ENCODE data around the gene KCNT2.

The KCNT2 gene

DNA sequence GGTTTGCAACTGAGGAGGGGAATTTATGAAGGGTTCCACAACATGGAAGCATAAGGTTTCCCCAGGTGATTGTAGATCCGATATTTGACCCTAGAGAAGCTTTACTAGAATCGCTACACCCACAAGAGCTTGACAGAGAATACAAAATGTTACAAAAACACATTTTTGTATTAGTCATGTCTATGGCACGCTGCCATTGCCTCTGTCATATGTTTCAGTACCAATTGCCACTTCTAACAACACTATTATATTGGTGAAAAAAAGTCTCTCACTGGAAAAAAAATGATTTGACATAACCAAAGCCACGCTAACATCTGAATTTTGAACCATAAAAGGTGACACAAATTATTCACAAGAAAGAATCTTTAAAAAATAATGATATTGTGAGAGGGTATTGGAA, 214.5 kb downstream of the KCNT2 start:
- no peak for DNase-seq (ENCODE audit: low spot score)

DNA sequence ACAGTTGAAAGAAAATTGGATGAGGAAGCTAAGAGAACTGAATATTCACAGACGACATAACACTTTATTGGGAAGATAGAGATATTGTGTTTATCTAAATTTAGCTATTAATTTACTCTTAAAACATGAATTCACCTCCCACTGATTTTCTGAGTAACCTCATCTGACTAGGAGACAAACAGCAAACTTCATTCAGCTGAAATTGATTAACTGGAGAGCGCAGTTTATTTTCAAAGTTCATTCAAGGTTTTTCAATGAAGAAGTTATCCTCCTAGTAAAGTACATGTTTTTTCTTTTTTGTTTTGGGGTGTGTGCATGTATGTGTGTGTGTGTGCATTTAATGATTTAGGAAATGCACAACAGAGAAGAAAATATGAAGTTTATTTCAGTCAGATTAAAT, 215.0 kb downstream of the KCNT2 start:
- DNase-seq (ENCODE audit: low spot score) = no peak

DNA sequence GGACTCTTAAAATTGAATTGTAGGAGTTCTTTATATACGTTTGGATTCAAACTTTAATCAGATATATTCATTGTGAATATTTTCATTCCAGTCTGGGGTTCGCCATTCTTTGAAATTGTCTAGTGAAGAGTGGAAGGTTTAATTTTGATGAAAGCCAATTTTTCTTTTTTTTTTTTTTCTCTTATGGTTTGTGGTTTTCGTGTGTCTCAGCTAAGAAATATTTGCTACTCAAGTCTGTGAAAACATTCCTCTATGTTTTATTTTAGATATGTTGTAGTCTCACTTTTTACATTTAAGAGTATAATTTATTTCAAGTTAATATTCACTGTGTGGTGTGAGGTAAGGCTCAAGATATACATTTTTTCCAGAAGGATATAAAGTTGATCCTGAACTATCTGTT, 220.5 kb downstream of the KCNT2 start:
- no peak for DNase-seq (ENCODE audit: low spot score)

DNA sequence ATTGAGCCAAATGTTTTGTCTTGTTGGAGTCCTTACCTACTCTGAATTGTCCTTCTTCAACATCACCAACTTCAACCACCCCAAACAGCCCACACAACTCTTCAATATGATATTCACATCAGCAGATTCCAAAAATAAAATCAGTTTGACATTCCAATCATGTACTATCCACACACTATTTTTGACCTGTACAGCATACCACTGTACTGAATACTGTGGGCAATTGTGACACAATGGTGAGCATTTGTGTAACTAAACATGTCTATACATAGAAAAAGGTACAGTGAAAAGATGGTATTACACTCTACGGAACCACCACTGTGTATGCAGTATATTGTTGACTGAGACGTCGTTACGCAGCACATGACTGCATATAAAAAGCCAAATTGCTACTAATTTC, 223.1 kb downstream of the KCNT2 start:
- DNase-seq (ENCODE audit: low spot score) = no peak

DNA sequence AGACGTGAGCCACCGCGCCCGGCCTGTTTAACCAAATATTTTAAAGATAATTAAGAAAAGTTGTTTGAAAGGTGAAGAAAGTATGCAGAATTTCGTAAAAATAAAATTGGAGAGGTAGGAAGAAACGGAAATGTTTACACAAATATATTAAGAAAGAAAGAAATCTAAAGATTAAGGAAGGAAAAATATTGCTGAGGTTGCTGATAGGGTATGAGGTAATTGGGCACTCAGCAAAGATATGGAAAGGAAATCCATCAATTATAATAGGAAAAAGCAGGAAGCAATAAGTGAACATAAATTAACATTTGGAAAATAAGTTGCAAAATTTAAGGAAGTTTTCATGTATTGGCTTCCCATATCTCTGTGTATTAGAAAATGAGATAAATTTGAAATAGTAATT, 225.9 kb downstream of the KCNT2 start:
- no peak for DNase-seq (ENCODE audit: low spot score)

DNA sequence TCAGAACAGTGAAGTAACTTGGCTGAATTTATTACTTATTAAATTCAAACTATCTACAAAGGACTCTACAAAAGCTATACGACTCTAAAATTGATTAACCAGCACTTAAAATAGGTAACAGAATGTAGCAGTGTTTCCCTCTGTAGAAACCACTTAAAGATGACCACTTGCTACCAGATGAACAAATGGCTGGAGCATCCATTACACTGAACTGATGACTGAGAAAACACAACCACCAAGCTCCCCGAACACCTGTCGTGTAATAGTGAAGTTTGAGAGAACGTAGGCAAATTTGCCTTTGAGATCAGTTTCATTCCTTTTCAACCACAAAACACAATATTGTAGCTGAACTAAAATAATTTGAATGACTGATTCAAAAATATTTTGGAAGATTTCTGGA, 226.7 kb downstream of the KCNT2 start:
- no peak for DNase-seq (ENCODE audit: low spot score)

DNA sequence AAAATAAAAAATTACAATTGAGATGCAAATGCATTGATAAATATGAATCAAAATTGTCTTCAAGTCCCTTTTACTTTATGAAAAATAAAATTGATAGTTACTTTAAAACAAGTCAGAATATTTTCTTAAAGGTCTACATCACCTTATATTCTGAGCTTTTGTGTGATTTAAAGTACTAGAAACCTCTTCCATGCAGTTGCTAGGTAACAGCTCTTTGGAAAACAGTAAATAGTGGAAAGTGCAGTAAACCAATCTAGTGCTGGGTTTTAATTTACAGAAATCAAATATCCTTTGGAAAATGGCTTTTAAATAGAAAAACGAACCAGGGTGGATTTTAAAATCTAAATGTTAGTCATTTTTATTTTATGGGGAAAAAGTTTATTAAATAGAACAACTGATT, 227.9 kb downstream of the KCNT2 start:
- DNase-seq (ENCODE audit: low spot score) = no peak

DNA sequence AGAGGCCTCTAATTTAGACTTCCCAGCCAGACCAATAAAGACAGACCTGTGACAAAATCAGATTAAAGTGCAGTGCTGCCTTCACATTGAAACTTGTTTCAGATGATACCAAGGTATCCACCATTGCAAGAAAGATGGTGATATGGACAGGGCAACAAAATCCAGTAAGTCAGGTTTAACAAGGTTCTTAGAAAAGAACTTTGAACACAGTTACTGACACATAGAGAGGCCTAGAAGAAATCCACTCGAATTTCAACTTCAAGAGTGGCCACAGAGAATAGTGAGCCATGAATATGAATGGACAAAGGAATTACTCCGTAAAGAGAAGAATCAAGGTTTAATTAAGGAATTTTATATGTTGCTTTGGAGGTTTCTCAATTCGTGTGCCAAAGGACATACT, 230.4 kb downstream of the KCNT2 start:
- DNase-seq (ENCODE audit: low spot score) = no peak

DNA sequence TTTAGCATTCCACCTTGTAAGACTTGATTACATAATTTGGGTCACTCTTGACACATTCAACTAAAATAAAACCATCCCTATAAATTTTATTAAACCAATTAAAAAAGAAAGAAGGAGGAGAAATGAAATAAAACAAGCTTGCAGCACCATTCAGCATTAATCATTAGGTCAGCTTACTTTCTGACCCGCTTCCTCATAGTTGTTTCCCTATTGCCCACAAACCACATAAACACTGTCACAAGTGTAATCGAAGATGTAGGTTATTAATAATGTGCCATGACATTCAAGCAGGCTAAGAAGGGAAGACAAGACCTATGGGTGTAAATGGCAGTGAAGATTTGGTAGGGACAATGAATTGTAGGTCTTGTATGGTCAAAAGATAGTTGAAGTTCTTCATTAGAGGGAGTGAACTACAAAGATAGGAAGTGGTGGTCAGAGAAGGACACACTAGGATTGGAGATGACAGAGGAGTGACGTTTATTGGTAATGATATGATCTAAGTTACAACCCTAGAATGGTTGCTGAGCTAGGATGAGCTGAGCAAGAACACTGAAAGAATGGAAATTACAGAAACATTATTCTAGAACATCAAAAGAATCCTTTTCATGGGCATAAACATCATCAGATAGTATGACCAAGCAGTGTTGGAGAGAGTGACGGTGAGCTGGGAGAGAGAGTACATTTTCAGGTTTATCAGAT, 231.5 kb downstream of the KCNT2 start:
- no peak for DNase-seq (ENCODE audit: low spot score)

DNA sequence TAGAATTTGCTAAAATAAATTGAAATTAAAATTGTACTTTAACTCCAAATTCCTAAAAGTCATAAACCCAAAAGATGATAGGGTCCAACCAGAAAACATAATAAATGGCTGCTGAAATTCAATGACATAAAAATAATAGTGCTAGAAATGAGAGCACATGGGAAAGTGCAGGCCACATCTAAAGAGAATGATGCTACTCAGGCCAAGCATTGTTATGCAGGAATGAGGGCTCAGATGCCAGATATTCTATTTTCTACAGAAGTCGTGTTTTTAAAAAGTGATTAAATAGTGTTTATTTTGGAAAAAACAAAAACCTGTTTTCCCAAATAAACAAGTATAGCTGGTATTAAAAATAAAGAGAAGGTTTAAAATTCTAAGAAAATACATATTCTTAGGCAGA, 234.4 kb downstream of the KCNT2 start:
- DNase-seq (ENCODE audit: low spot score) = no peak

DNA sequence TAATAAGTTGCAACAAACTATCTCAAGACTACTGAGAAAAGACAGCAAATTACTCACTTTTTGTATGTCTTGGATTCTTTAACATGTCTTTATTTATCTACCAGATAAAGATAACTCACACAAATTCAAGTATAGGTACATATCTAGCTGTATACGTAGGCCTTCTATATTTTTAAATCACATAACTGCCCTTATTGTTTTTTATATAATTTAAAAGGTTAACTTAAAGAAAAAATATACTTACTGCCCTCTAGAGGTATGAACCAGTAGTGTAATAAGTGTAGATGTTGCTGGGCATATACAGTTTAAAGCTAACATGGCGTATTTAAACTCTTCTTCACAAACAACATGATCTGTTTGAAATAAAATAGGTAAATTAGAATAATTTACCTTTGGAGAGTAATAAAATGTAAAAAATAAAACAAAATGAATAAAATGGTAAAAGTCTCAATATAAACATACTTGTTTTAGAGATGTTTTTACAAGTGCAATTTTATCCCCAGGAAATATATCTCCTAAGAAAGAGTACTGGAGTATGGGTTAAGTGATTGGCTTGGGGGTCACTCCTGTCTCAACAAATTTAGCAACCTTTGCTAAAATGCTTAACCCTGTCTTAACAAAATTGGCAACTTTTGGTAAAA, 235.2 kb downstream of the KCNT2 start:
- peak; percentile 33 for DNase-seq (ENCODE audit: low spot score)

DNA sequence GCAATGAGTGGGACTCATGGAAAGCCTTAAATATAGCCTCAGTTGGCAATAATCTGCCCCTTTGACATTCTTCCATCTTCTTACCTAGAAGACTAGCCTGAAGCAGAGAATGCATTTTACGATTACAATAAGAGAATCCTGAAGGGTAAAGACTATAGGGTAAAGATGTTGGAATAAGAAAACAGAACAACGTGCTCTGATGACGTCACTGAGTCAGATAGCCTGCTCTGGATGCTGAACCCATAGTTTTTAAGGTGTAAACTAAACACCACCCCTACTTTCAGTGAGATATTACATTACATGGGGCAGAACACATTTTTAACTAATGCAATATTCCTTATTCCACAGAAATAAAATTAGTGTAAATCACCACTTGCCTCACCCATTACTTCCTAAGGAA, 240.4 kb downstream of the KCNT2 start:
- DNase-seq (ENCODE audit: low spot score) = no peak

DNA sequence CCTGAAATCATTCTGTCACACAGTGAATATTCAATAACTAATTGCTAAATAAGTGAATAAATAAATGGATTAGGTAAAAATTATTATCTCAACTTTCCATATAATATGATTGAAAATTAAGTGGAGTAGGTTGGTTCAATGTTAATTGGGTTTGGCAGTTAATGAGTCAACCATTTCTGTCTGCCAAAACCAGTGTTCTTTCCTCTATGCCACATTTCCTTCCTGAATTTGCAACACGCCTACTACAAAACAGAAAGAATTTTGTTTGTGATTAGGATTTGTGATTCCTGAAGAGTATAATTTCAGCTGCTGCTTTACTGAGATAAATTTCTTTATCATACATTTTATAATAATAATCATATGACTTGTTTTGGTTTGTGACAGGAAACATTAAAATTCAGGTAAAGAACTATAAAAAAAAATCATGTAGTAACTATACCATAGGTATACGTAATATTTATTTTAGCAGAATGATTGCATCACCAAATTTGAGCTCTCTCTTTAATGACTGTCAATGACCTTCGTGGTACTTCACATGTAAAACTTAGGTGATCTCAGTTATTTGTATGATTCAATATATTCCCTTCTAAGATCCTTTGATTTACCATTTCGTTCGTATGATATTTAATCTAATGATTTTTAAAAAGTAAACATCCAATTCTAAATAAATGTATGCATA, 241.3 kb downstream of the KCNT2 start:
- no peak for DNase-seq (ENCODE audit: low spot score)

DNA sequence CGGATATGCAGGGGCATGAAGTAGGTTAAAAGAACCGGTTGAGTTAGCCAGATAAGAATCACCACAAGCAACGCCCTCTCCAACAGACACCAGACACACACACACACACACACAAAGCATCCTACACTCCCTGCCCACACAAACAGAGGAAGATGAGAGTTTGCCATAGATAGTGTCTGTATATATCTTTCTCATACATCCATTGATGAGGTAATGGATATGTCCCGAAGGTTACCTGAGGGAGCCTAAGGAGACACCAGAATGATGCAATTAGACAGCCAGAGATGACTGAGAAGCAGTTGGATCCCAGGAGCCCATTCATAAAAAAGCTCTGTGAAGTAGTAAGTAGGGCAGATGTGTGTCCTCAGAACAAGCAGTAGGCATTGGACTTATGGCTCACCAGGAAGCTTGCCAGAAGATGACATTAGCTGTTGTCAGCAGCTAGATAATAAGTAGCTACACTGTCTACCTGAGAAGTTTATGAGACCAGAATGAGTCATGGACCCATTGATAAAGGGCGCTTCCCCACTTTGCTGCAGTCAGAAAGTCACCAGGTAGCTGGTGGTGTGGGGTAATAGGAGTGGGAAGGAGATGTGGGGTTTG, 247.0 kb downstream of the KCNT2 start:
- no peak for DNase-seq (ENCODE audit: low spot score)

DNA sequence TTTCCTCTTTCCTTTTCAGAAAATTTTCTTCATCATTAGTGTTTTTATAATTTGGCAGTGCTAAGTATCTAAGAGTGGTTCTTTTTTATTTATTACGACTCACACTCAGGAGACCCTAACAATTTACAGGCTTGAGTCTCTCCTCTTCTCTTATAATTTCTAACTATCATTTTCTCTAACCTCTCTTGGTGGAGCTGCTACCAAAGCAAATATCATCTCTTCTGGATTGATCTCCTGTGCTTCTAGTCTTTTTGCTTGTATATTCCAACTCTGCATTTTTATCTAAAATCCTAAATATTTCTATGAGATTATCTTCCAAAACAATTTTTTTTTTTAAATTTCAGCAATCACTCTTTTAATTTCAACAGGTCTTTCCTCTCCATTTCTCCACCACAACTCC, 250.3 kb downstream of the KCNT2 start:
- no peak for DNase-seq (ENCODE audit: low spot score)

DNA sequence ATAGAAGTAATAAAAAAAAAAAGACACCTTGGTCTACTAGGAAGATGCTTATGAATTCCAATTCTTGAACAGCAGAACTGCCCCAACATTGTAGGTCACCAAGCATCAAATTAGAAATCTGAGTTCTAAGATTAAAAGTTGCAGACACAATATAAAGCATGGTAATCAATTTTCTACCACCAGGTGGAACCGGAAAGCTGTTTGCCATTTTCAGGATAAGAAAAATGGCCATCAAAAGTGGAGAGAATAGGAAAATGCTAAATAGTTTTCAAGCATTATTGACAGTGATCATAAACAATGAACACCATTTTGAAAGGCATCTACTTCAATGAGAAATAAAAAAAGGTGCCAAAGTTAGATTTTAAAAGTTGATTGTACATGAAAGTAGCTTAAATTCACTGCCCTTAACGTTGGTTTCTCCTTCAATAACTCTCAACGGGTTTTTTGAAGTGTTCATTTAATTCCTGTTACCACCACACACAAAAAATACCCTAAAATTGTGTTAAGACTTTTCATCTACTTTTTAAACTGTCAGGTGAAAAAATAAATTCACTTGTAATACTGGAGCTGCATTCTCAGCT, 252.9 kb downstream of the KCNT2 start:
- DNase-seq (ENCODE audit: low spot score) = no peak

DNA sequence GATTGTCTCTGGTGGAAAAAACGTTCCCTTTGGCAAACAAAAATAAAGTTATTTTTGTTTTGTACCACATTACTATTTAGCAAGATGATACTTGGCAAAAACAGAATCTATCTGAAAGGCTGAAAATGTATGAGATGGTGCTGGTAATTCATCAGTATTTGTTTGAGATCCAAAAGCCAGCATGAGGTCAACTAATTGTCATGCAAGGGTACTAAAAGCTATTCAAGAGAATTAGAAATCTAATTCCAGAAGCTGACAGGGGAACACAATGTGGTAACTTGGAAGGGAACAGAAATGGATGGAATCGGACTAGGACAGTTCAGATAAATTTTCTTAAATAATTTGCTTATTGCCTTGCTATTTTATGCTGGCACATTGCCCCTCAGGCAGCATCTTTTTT, 263.8 kb downstream of the KCNT2 start:
- no peak for DNase-seq (ENCODE audit: low spot score)

DNA sequence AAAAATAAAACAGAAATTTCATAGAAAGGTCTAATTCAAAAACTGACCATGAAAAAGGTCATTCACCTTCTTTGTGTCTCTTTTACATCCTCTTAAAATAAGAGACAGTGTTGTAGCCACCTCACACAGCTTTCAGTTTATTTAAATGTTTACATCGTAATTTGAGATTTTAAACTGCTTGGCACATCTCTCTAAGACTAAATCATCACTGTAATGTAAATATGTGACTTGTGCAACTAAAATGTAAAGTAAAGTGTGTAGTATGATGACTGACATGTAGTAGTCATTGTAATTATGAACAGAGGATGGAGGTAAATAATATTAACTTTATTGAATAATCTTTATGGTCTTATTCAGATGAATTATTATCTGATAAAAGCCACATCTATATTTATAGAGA, 283.9 kb downstream of the KCNT2 start:
- no peak for DNase-seq (ENCODE audit: low spot score)

DNA sequence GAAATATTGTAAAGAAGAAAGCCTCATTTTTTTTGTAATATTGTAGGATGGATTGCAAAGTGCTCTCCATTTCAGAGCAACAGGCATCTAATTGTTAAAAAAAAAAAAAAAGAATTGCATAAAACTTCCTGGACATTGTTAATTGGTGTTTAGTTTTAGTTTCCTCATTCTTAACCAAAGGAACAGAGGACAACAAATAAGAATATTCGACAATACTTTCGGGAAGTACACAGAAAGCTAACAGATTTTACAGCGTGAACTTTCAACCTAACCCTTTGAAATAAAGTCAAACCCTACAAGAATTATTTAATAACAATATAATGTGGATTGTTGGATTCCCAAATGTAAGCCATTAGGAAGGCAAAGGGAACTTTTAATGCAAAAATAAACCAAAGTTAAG, 284.4 kb downstream of the KCNT2 start:
- DNase-seq (ENCODE audit: low spot score) = no peak

DNA sequence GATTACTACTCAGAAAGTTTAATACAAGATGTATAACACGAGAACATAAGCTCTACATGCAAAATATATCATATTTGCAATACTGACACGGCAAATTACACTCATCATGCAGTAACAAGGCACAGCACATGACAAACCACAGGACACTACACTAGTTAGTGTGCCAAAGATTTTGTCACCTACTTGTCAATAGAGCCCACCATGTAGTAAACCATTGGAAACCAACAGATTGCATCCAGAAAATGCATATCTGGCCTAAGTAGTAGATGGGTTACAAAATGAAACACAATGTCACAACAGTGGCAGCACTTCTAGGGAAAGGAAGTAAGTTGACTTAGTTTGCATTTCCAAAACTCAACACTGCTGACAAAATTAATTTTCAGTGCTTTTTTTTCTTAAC, 288.9 kb downstream of the KCNT2 start:
- no peak for DNase-seq (ENCODE audit: low spot score)

DNA sequence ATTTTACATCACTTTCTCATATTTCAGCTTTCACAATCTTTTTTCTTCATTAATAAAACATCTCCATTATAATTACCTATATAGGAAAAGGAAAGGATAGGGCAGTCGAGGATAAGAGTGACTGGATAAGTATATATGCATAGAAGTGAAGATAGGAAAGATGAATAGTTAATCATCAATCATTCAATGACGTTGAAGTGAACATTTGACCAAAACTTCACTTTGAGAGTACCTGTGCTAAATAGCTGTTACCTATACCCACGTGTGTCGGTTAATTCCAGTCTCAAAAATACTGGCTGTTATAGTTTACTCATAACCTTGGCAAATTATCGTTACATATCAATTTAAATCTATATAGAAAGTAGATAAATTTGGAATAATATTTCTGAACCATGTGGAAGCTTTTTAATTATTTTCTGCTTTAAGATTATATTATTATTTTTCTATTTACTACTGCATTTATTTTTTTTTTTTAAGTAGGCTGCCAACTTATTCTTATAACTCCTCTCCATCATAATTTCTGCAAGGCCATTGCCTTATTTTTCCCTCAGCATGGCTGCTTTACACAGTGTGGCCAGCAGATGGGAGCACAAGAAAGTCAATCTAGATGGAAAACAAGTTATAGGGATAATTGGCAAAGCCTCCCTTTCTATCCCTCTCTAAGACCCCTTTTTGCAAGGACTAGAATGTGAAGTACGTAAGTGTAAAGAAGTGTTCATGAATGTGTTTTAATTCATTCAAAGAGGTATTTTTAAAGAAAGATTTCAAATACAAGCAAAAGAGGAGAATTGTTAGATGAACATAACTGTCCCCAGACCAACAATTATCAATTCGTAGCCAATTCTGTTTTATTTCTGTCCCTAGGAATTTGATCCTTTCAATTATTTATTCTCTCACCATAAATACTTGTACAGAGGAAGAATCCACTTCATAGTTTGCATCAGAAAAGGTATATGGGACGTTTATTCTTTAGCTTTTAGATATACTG, 290.4 kb downstream of the KCNT2 start:
- no peak for DNase-seq (ENCODE audit: low spot score)

DNA sequence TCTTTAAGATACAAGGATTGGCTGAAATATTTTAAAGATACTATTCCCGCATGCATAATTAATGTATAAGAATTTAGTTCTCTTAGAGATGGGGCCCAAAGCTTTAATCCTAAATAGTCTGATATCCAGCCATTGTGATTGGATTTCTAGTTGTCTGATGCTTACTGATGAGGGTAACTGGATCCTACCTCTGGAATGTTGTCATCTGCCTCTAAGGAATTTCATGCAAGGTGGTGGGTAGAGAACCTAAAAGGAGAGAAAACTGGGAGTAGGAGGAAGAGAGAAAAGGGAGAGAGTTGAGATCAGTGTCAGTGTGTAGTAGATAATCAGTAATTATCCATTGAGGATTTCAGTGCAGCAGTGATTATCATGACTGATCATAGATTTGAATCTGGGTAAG, 295.5 kb downstream of the KCNT2 start:
- no peak for DNase-seq (ENCODE audit: low spot score)

Measured in CD4-positive, alpha-beta T cell treated with Interleukin-2 at 100 ng/mL for 4 hours (primary cell).